KOPT-K1 (cell line): ENCODE measurements around the gene NUPR1.
"Not testable (repeated sequence)": the region's sequence is repeated elsewhere in the genome, so short reads cannot be mapped to it uniquely, and the experiment has no call there.

Experiments
- H3K27ac ChIP-seq: fragments of 200-600 bp; sonication (generic); 2 replicates; pipeline ENCODE4 v1.5.1; 2016; ENCODE audit warnings: antibody characterized with exemption, mild to moderate bottlenecking, low read depth, low read length; ENCODE audit not compliant: poor library complexity, severe bottlenecking
- H3K36me3 ChIP-seq: fragments of 200-600 bp; sonication (generic); 2 replicates; pipeline ENCODE4 v1.5.1; 2017; ENCODE audit warnings: antibody characterized with exemption, mild to moderate bottlenecking, low read length, moderate library complexity; ENCODE audit not compliant: insufficient read depth
- H3K9me3 ChIP-seq: fragments of 200-600 bp; sonication (generic); 2 replicates; pipeline ENCODE4 v1.5.1; 2017; ENCODE audit warnings: antibody characterized with exemption, low read length, mild to moderate bottlenecking; ENCODE audit not compliant: insufficient read depth, poor library complexity, severe bottlenecking

NUPR1 gene

DNA sequence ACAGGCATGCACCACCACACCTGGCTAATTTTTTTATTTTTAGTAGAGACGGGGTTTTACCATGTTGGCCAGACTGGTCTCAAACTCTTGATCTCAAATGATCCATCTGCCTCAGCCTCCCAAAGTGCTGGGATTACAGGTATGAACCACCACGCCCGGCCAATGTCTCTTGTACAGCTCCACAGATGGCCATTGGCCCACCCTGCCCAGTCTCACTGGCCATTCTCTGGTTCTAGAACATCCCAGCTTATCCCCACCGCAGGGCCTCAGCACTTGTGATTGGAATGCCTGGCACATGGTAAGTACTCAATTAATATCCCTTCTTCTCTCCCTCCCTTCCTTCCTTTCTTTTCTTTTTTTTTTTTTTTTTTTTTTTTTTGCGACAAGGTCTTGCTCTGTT, 55.4 kb downstream of the NUPR1 start:
- peaks cover 77% of the 10 kb centered on the region for H3K36me3 ChIP-seq
- H3K9me3 ChIP-seq, H3K27ac ChIP-seq: not testable (repeated sequence)
